ENCODE data around the gene TMPRSS6. TPM values are rescaled to one million over a fixed set of nuclear protein-coding genes. Genes with fewer than 3 reads are reported as not detected.
A peak's percentile ranks its signal among the peaks of the same experiment; 100 is the strongest.

The TMPRSS6 gene
- total RNA-seq, 1 donor from 2014 or later = not detected

GRCh38 chr22:37052386-37053309, 56.9 kb downstream of the TMPRSS6 start:
- Histone ChIP-seq H3K27me3 (no peaks in the 10 kb centered on the region), H3K9me3 (no peaks in the 10 kb centered on the region), H3K4me1 (peaks cover 33% of the 10 kb centered on the region), H3K36me3 (peaks cover 0 to 14% of the 10 kb centered on the region in 2 donors), H3K27ac (peak overlapping the region; percentile 53), H3K4me3 (peak overlapping the region; percentile 74 to 75)
- DNase-seq (ENCODE audit: extremely low spot score in 2 of 2) = no peak
- TF ChIP-seq POLR2AphosphoS5 (IDR thresholded peaks at IDR 0.05; ENCODE audit: insufficient read depth in 1 of 2, low read depth in 1 of 2) (no peak), POLR2A (IDR thresholded peaks at IDR 0.05) (no peak), CTCF (IDR thresholded peaks at IDR 0.05) (no peak)
- intact Hi-C loops (cut with DNase I) = no loop called here

DNA sequence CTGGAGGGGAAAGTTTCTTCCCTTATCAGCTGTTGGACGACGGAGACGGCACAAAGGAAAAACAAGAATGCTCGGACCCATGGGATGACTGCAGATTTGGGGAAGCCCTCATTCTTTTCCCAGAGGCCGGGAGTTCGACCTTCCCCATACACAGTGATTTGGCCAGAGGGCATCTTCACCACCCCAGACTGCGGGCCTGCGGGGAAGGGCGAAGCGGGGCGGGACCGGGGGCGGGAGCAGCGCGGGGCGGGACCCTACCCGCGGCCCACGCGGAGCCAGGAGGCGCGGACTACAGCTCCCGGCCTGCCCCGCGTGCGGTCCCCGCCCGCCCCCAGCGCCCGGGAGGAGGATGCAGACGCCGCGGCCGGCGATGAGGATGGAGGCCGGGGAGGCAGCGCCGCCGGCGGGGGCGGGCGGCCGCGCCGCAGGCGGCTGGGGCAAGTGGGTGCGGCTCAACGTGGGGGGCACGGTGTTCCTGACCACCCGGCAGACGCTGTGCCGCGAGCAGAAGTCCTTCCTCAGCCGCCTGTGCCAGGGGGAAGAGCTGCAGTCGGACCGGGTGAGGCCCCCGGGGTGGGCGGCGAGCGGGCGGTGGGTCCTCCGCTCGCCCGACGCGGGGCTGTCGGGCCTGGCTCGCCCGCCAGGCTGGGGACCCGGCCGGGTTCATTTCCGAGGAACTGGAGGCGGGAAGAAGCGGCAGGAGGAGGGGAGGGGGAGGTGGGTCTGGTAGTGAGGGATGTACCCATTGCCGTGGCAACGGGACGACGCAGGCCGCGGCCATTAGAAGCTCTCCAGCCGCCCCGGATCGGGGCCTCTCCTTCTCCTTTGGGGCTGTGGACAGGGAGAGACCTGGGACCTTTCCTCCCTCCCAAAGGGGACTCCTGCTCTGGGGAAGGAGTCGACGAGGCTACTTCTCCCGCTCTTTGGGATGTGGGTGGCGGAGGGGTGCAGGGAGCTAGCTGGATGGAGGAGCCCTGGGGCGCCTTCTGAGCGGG, 57.8 kb downstream of the TMPRSS6 start, which contains the start of gene KCTD17:
Gene KCTD17, plus strand, starts transcription at position 352 of the 995 bp plus-strand sequence. Its CDS starts 19 bp downstream, at position 371.
- TF ChIP-seq CTCF (IDR thresholded peaks at IDR 0.05) = no peak
- TF ChIP-seq POLR2AphosphoS5 (IDR thresholded peaks at IDR 0.05; ENCODE audit: insufficient read depth in 1 of 2, low read depth in 1 of 2) = no peak
- no peak for TF ChIP-seq POLR2A (IDR thresholded peaks at IDR 0.05)
- Histone ChIP-seq H3K27me3 (no peaks in the 10 kb centered on the region), H3K9me3 (no peaks in the 10 kb centered on the region), H3K36me3 (peaks cover 0 to 6% of the 10 kb centered on the region in 2 donors), H3K27ac (peak within 1 kb of the TSS; percentile 53), H3K4me3 (peak within 1 kb of the TSS; percentile 74 to 75), H3K4me1 (peaks cover 33% of the 10 kb centered on the region)
- no peak for DNase-seq (ENCODE audit: extremely low spot score in 2 of 2)
- intact Hi-C loops (cut with DNase I) = no loop called here

GRCh38 chr22:37050913-37051312, 58.6 kb downstream of the TMPRSS6 start:
- Histone ChIP-seq H3K27ac (no peak overlapping the region), H3K27me3 (no peaks in the 10 kb centered on the region), H3K4me1 (peaks cover 33% of the 10 kb centered on the region), H3K36me3 (no peaks in the 10 kb centered on the region), H3K4me3 (peak overlapping the region; percentile 74 to 75), H3K9me3 (no peaks in the 10 kb centered on the region)
- no peak for DNase-seq (ENCODE audit: extremely low spot score in 2 of 2)
- intact Hi-C loops (cut with DNase I) = no loop called here
- TF ChIP-seq CTCF (IDR thresholded peaks at IDR 0.05) (no peak), POLR2AphosphoS5 (IDR thresholded peaks at IDR 0.05; ENCODE audit: insufficient read depth in 1 of 2, low read depth in 1 of 2) (no peak), POLR2A (IDR thresholded peaks at IDR 0.05) (no peak)

GRCh38 chr22:37049224-37049623, 60.3 kb downstream of the TMPRSS6 start:
- no peaks in the 10 kb centered on the region for H3K9me3 ChIP-seq
- H3K36me3 ChIP-seq = no peaks in the 10 kb centered on the region
- H3K4me1 ChIP-seq = peaks cover 33% of the 10 kb centered on the region
- intact Hi-C loops (cut with DNase I) = no loop called here
- no peak overlapping the region for H3K4me3 ChIP-seq
- DNase-seq (ENCODE audit: extremely low spot score in 2 of 2) = no peak
- TF ChIP-seq POLR2AphosphoS5 (IDR thresholded peaks at IDR 0.05; ENCODE audit: insufficient read depth in 1 of 2, low read depth in 1 of 2) (no peak), CTCF (IDR thresholded peaks at IDR 0.05) (no peak), POLR2A (IDR thresholded peaks at IDR 0.05) (no peak)
- no peak overlapping the region for H3K27ac ChIP-seq
- no peaks in the 10 kb centered on the region for H3K27me3 ChIP-seq
